ENCODE results near the gene GSE1. TPM values are rescaled to one million over a fixed set of nuclear protein-coding genes. Genes with fewer than 3 reads are reported as not detected.
A peak's percentile ranks its signal among the peaks of the same experiment; 100 is the strongest.

GSE1 gene
- total and polyA plus RNA-seq, 4 donors = 20.3 to 40.6 (median 30.7) TPM

- H3K4me3 ChIP-seq (ENCODE audit: low read depth, low read length) = no peak overlapping the region
- peaks cover 73% of the 10 kb centered on the region for H3K4me1 ChIP-seq (ENCODE audit: control insufficient read depth, insufficient read depth, low read length)
- H3K27ac ChIP-seq (ENCODE audit: low read depth, low read length) = no peak overlapping the region
- DNase-seq (ENCODE audit: low read depth in 4 of 6, low spot score in 6 of 6) = no peak
- WGBS (ENCODE audit: insufficient coverage) = 97% methylated on average over 4 of the region's 5 CpGs
- H3K27me3 ChIP-seq (ENCODE audit: control insufficient read depth, insufficient read depth, low read length) = no peaks in the 10 kb centered on the region
- peaks cover 48% of the 10 kb centered on the region for H3K36me3 ChIP-seq (ENCODE audit: control insufficient read depth, insufficient read depth, low read length)
- H3K9me3 ChIP-seq (ENCODE audit: control insufficient read depth, insufficient read depth, low read length) = peaks cover 2% of the 10 kb centered on the region
These were observed 16.7 kb downstream of the GSE1 start for GRCh38 chr16:85629853-85630252.

DNA sequence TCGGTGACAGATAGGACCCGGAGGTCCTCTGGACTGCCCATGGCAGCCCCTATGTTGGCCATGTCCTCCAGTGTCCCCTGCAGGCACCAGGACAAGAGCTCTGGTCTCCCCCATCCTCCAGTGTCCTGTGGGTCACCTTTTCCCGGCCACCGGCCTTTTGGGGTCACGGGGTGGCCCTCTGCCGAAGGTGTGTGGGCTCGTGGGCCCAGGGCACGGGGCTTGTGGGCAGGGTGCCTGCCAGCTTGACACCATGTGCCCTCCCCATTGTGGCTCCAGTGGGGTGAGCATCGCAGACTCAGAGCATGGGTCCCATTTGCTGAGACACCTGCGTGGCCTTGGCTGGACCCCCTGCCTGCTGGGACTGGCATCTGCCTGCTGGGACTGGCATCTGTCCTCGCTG, 18.1 kb downstream of the GSE1 start:
- H3K27me3 ChIP-seq (ENCODE audit: control insufficient read depth, insufficient read depth, low read length) = no peaks in the 10 kb centered on the region
- peaks cover 73% of the 10 kb centered on the region for H3K4me1 ChIP-seq (ENCODE audit: control insufficient read depth, insufficient read depth, low read length)
- H3K9me3 ChIP-seq (ENCODE audit: control insufficient read depth, insufficient read depth, low read length) = peaks cover 2% of the 10 kb centered on the region
- no peak overlapping the region for H3K27ac ChIP-seq (ENCODE audit: low read depth, low read length)
- H3K36me3 ChIP-seq (ENCODE audit: control insufficient read depth, insufficient read depth, low read length) = peaks cover 54% of the 10 kb centered on the region
- H3K4me3 ChIP-seq (ENCODE audit: low read depth, low read length) = no peak overlapping the region
- 87% methylated on average over 11 of the region's 11 CpGs for WGBS (ENCODE audit: insufficient coverage)
- DNase-seq (ENCODE audit: low read depth in 4 of 6, low spot score in 6 of 6) = no peak

DNA sequence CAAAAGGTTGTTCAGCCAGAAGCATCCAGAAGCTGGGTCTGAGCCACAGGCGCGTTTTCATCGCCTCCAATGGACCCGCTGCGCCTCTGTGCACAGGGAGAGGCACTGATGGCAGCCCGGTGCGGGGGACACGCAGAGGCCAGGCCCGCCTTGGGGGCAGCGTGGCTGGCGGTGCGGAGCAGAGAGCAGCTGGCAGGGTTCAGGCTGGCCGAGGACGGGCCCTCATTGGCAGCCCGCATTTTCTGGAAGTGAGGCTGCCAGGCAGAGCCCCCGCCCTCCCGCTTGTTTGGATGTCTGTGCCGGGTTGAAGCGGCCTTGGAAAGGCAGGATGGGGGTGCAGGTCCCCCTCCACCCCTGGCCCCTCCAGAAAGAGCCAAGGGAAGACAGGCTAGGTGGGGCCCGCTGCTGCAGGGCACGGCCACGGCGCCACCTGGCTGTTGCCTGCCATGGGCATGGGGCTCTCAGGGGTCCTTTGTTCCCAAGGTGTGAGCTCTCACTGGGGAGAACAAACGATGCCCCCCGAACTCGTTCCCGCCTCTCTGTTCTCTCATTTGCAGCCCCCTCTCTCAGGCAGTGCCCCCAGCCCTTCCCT, 18.8 kb downstream of the GSE1 start:
- H3K4me1 ChIP-seq (ENCODE audit: control insufficient read depth, insufficient read depth, low read length) = peaks cover 73% of the 10 kb centered on the region
- no peak overlapping the region for H3K27ac ChIP-seq (ENCODE audit: low read depth, low read length)
- 54% methylated on average over 22 of the region's 27 CpGs for WGBS (ENCODE audit: insufficient coverage)
- H3K4me3 ChIP-seq (ENCODE audit: low read depth, low read length) = no peak overlapping the region
- no peaks in the 10 kb centered on the region for H3K27me3 ChIP-seq (ENCODE audit: control insufficient read depth, insufficient read depth, low read length)
- peaks cover 59% of the 10 kb centered on the region for H3K36me3 ChIP-seq (ENCODE audit: control insufficient read depth, insufficient read depth, low read length)
- peak in 2 of 6 donors; percentile 46 to 56 for DNase-seq (ENCODE audit: low read depth in 4 of 6, low spot score in 6 of 6)
- peaks cover 2% of the 10 kb centered on the region for H3K9me3 ChIP-seq (ENCODE audit: control insufficient read depth, insufficient read depth, low read length)

DNA sequence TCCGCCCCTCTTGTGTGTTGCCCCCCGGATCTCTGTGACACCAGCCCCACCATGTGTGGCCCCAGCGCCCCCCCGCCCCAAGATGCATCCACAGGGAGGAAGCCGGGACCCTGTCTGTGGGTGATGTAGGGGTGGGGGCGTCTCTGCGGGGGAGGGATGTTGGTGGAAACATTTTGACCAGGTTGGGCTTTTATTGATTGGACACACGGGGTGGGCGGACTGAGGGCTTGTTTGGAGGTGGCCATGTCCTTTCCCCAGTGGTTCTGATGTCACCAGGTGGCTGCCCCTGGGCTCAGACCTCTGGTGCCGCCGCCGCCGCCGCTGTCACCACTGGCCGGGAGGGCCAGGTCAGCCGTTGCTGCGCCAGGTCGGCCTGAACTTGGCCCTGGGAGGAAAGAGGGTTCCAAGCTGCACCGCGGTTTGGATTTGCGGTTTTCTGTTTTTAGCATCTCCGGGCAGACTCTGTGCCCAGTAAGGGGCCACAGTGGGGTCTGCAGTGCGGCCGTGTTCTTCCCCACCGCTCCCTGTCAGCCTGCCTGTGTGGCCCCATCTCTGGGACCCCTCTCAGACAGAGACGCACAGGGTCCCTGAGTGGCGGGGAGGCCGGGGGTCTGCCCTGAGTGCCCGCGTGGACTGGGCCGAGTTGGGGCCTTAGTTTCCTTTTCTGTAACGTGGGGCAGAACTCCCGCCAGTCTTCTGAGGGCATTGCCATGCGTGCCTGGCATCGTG, 19.8 kb downstream of the GSE1 start:
- Histone ChIP-seq H3K4me3 (ENCODE audit: low read depth, low read length) (no peak overlapping the region), H3K36me3 (ENCODE audit: control insufficient read depth, insufficient read depth, low read length) (peaks cover 66% of the 10 kb centered on the region), H3K27me3 (ENCODE audit: control insufficient read depth, insufficient read depth, low read length) (no peaks in the 10 kb centered on the region), H3K27ac (ENCODE audit: low read depth, low read length) (no peak overlapping the region), H3K4me1 (ENCODE audit: control insufficient read depth, insufficient read depth, low read length) (peaks cover 73% of the 10 kb centered on the region), H3K9me3 (ENCODE audit: control insufficient read depth, insufficient read depth, low read length) (peaks cover 2% of the 10 kb centered on the region)
- 89% methylated on average over 31 of the region's 35 CpGs for WGBS (ENCODE audit: insufficient coverage)
- no peak for DNase-seq (ENCODE audit: low read depth in 4 of 6, low spot score in 6 of 6)

- Histone ChIP-seq H3K27ac (ENCODE audit: low read depth, low read length) (no peak overlapping the region), H3K36me3 (ENCODE audit: control insufficient read depth, insufficient read depth, low read length) (peaks cover 65% of the 10 kb centered on the region), H3K27me3 (ENCODE audit: control insufficient read depth, insufficient read depth, low read length) (no peaks in the 10 kb centered on the region), H3K4me3 (ENCODE audit: low read depth, low read length) (no peak overlapping the region), H3K9me3 (ENCODE audit: control insufficient read depth, insufficient read depth, low read length) (peaks cover 2% of the 10 kb centered on the region), H3K4me1 (ENCODE audit: control insufficient read depth, insufficient read depth, low read length) (peaks cover 73% of the 10 kb centered on the region)
- WGBS (ENCODE audit: insufficient coverage) = 90% methylated on average over 15 of the region's 15 CpGs
- no peak for DNase-seq (ENCODE audit: low read depth in 4 of 6, low spot score in 6 of 6)
These were observed 20.3 kb downstream of the GSE1 start for GRCh38 chr16:85633438-85633743.

GRCh38 chr16:85633888-85634287, 20.8 kb downstream of the GSE1 start:
- H3K4me3 ChIP-seq (ENCODE audit: low read depth, low read length) = no peak overlapping the region
- peaks cover 71% of the 10 kb centered on the region for H3K4me1 ChIP-seq (ENCODE audit: control insufficient read depth, insufficient read depth, low read length)
- H3K27ac ChIP-seq (ENCODE audit: low read depth, low read length) = no peak overlapping the region
- H3K36me3 ChIP-seq (ENCODE audit: control insufficient read depth, insufficient read depth, low read length) = peaks cover 68% of the 10 kb centered on the region
- peaks cover 2% of the 10 kb centered on the region for H3K9me3 ChIP-seq (ENCODE audit: control insufficient read depth, insufficient read depth, low read length)
- H3K27me3 ChIP-seq (ENCODE audit: control insufficient read depth, insufficient read depth, low read length) = no peaks in the 10 kb centered on the region
- no peak for DNase-seq (ENCODE audit: low read depth in 4 of 6, low spot score in 6 of 6)
- WGBS (ENCODE audit: insufficient coverage) = 91% methylated on average over 34 of the region's 35 CpGs

- peaks cover 75% of the 10 kb centered on the region for H3K4me1 ChIP-seq (ENCODE audit: control insufficient read depth, insufficient read depth, low read length)
- H3K27ac ChIP-seq (ENCODE audit: low read depth, low read length) = no peak overlapping the region
- DNase-seq (ENCODE audit: low read depth in 4 of 6, low spot score in 6 of 6) = no peak
- H3K4me3 ChIP-seq (ENCODE audit: low read depth, low read length) = no peak overlapping the region
- H3K9me3 ChIP-seq (ENCODE audit: control insufficient read depth, insufficient read depth, low read length) = no peaks in the 10 kb centered on the region
- WGBS (ENCODE audit: insufficient coverage) = 71% methylated on average over 24 of the region's 24 CpGs
- H3K27me3 ChIP-seq (ENCODE audit: control insufficient read depth, insufficient read depth, low read length) = no peaks in the 10 kb centered on the region
- peaks cover 73% of the 10 kb centered on the region for H3K36me3 ChIP-seq (ENCODE audit: control insufficient read depth, insufficient read depth, low read length)
These were observed 21.8 kb downstream of the GSE1 start for GRCh38 chr16:85634747-85635544.

- Histone ChIP-seq H3K36me3 (ENCODE audit: control insufficient read depth, insufficient read depth, low read length) (peaks cover 80% of the 10 kb centered on the region), H3K27ac (ENCODE audit: low read depth, low read length) (no peak overlapping the region), H3K27me3 (ENCODE audit: control insufficient read depth, insufficient read depth, low read length) (no peaks in the 10 kb centered on the region), H3K9me3 (ENCODE audit: control insufficient read depth, insufficient read depth, low read length) (no peaks in the 10 kb centered on the region), H3K4me3 (ENCODE audit: low read depth, low read length) (no peak overlapping the region), H3K4me1 (ENCODE audit: control insufficient read depth, insufficient read depth, low read length) (peaks cover 81% of the 10 kb centered on the region)
- 67% methylated on average over 22 of the region's 26 CpGs for WGBS (ENCODE audit: insufficient coverage)
- DNase-seq (ENCODE audit: low read depth in 4 of 6, low spot score in 6 of 6) = no peak
These were observed 22.5 kb downstream of the GSE1 start for GRCh38 chr16:85635545-85636140.

- 83% methylated on average over 18 of the region's 27 CpGs for WGBS (ENCODE audit: insufficient coverage)
- no peak overlapping the region for H3K4me3 ChIP-seq (ENCODE audit: low read depth, low read length)
- H3K4me1 ChIP-seq (ENCODE audit: control insufficient read depth, insufficient read depth, low read length) = peaks cover 82% of the 10 kb centered on the region
- H3K27ac ChIP-seq (ENCODE audit: low read depth, low read length) = no peak overlapping the region
- peaks cover 86% of the 10 kb centered on the region for H3K36me3 ChIP-seq (ENCODE audit: control insufficient read depth, insufficient read depth, low read length)
- no peaks in the 10 kb centered on the region for H3K27me3 ChIP-seq (ENCODE audit: control insufficient read depth, insufficient read depth, low read length)
- no peaks in the 10 kb centered on the region for H3K9me3 ChIP-seq (ENCODE audit: control insufficient read depth, insufficient read depth, low read length)
- no peak for DNase-seq (ENCODE audit: low read depth in 4 of 6, low spot score in 6 of 6)
These were observed 23.2 kb downstream of the GSE1 start for GRCh38 chr16:85636234-85636812.
